DND-41 (cell line): Measurements from ENCODE around the gene CLDN34.

Source experiments
- CTCF ChIP-seq: IDR thresholded peaks from 2 replicates; pipeline ENCODE4 v1.5.1; 2012; ENCODE audit warnings: borderline replicate concordance, low read length, moderate library complexity, mild to moderate bottlenecking; ENCODE audit not compliant: poor library complexity, severe bottlenecking; ENCODE audit errors: extremely low read depth
- EZH2 ChIP-seq: IDR thresholded peaks from 3 replicates; pipeline ENCODE4 v1.6.1; 2012; ENCODE audit warnings: borderline replicate concordance, low read depth, mild to moderate bottlenecking, moderate library complexity, low read length, inconsistent platforms; ENCODE audit not compliant: severe bottlenecking

GRCh38 chrX:9995855-9996339, 28.7 kb downstream of the CLDN34 start:
- peak; percentile 76 for TF ChIP-seq CTCF
- no peak for TF ChIP-seq EZH2
